Type B pancreatic cell (in vitro differentiated cells): Measurements from ENCODE around the gene ALK. TPM values are rescaled to one million over a fixed set of nuclear protein-coding genes. Genes with fewer than 3 reads are reported as not detected.

Source experiments
- DNase-seq: peaks from one replicate; pipeline ENCODE4 v3.0.0; 2021; ENCODE audit warnings: mixed read lengths; ENCODE audit not compliant: unreplicated experiment; ENCODE audit errors: extremely low spot score
- H3K27ac Mint-ChIP-seq: 2 replicates; pipeline ENCODE4 v1.8.0; 2021; ENCODE audit warnings: mild to moderate bottlenecking, mixed read lengths
- H3K27me3 Mint-ChIP-seq: 2 replicates; pipeline ENCODE4 v1.8.0; 2021; ENCODE audit warnings: mixed read lengths
- H3K36me3 Mint-ChIP-seq: 2 replicates; pipeline ENCODE4 v1.8.0; 2021; ENCODE audit warnings: mixed read lengths
- H3K4me1 Mint-ChIP-seq: one replicate; pipeline ENCODE4 v1.8.0; 2021; ENCODE audit warnings: mixed read lengths; ENCODE audit not compliant: unreplicated experiment
- H3K4me3 Mint-ChIP-seq: 2 replicates; pipeline ENCODE4 v1.8.0; 2021; ENCODE audit warnings: mild to moderate bottlenecking, mixed read lengths
- H3K9me3 Mint-ChIP-seq: 2 replicates; pipeline ENCODE4 v1.8.0; 2021; ENCODE audit warnings: mixed read lengths
- CTCF ChIP-seq: fragments of 200-600 bp; sonication (generic); conservative IDR thresholded peaks from 2 replicates; pipeline ENCODE4 v1.5.0; 2021; ENCODE audit warnings: antibody characterized with exemption, mild to moderate bottlenecking
- total RNA-seq: library from RNA; stranded (reverse); gene quantifications from 2 replicates; pipeline ENCODE4 v1.2.1, GENCODE V29; 2021; ENCODE audit warnings: low replicate concordance

The ALK gene
- total RNA-seq, 1 donor from 2014 or later: 7.7 TPM

- Mint-ChIP-seq H3K4me1 (peaks cover 17% of the 10 kb centered on the region), H3K4me3 (no peak overlapping the region), H3K27ac (no peak overlapping the region), H3K9me3 (no peaks in the 10 kb centered on the region), H3K27me3 (peaks cover 5% of the 10 kb centered on the region), H3K36me3 (no peaks in the 10 kb centered on the region)
- no peak for DNase-seq
- TF ChIP-seq CTCF: no peak
Measured at GRCh38 chr2:29583104-29583503, 338.3 kb downstream of the ALK start.

GRCh38 chr2:29582062-29582461 is 339.3 kb downstream of the ALK start:
- Mint-ChIP-seq H3K27me3 (peaks cover 11% of the 10 kb centered on the region), H3K4me3 (no peak overlapping the region), H3K9me3 (no peaks in the 10 kb centered on the region), H3K36me3 (no peaks in the 10 kb centered on the region), H3K4me1 (peaks cover 17% of the 10 kb centered on the region), H3K27ac (no peak overlapping the region)
- no peak for TF ChIP-seq CTCF
- no peak for DNase-seq

- Mint-ChIP-seq H3K27me3 (peaks cover 18% of the 10 kb centered on the region), H3K36me3 (no peaks in the 10 kb centered on the region), H3K4me3 (peak overlapping the region; percentile 8), H3K9me3 (no peaks in the 10 kb centered on the region), H3K27ac (no peak overlapping the region), H3K4me1 (peaks cover 30% of the 10 kb centered on the region)
- DNase-seq: no peak
- no peak for TF ChIP-seq CTCF
Measured at GRCh38 chr2:29580223-29580622, 341.2 kb downstream of the ALK start.

- Mint-ChIP-seq H3K27me3 (peaks cover 18% of the 10 kb centered on the region), H3K9me3 (no peaks in the 10 kb centered on the region), H3K4me1 (peaks cover 36% of the 10 kb centered on the region), H3K27ac (no peak overlapping the region), H3K4me3 (peak overlapping the region; percentile 8), H3K36me3 (no peaks in the 10 kb centered on the region)
- DNase-seq: no peak
- TF ChIP-seq CTCF: no peak
Measured at GRCh38 chr2:29579495-29580169, 341.8 kb downstream of the ALK start.

- Mint-ChIP-seq H3K27ac (no peak overlapping the region), H3K4me3 (no peak overlapping the region), H3K9me3 (no peaks in the 10 kb centered on the region), H3K27me3 (peaks cover 14% of the 10 kb centered on the region), H3K36me3 (no peaks in the 10 kb centered on the region), H3K4me1 (peaks cover 44% of the 10 kb centered on the region)
- TF ChIP-seq CTCF: no peak
- no peak for DNase-seq
Measured at GRCh38 chr2:29578084-29578598, 343.2 kb downstream of the ALK start.
